Measurements from ENCODE around the gene WWOX. TPM values are rescaled to one million over a fixed set of nuclear protein-coding genes. Genes with fewer than 3 reads are reported as not detected.

The WWOX gene
- total RNA-seq, 4 donors from 2014 or later: 135 to 209 (median 159) TPM

- H3K27ac ChIP-seq: peak overlapping the region; percentile 85 to 93 (median 86)
- peak in 5 of 6 experiments; percentile 37 to 84 (median 46) for TF ChIP-seq CTCF (IDR thresholded peaks at IDR 0.05)
- no peak for TF ChIP-seq POLR2A (IDR thresholded peaks at IDR 0.05)
- H3K4me3 ChIP-seq (replicated peaks in 1 of 3): no peak overlapping the region
- WGBS, 2 donors: 4 to 13% methylated on average over 4 of the region's 4 CpGs
- H3K9me3 ChIP-seq: no peaks in the 10 kb centered on the region
- H3K4me1 ChIP-seq: peaks cover 23 to 29% of the 10 kb centered on the region in 2 donors
- H3K36me3 ChIP-seq: peaks cover 6 to 8% of the 10 kb centered on the region in 2 donors
- no peaks in the 10 kb centered on the region for H3K27me3 ChIP-seq
- intact Hi-C loops (cut with DNase I): loop anchor here (10.0 kb wide), 1 partner anchor 112 kb away; no protein-coding TSS in a partner anchor
- peak; percentile 59 to 68 for DNase-seq
Observed at GRCh38 chr16:78122774-78123315, 23.4 kb downstream of the WWOX start.

- no peaks in the 10 kb centered on the region for H3K36me3 ChIP-seq
- no peak overlapping the region for H3K4me3 ChIP-seq (replicated peaks in 1 of 3)
- peaks cover 28 to 41% of the 10 kb centered on the region in 2 donors for H3K4me1 ChIP-seq
- DNase-seq: no peak
- 95 to 96% methylated on average over 15 of the region's 15 CpGs for WGBS, 2 donors
- H3K9me3 ChIP-seq: no peaks in the 10 kb centered on the region
- TF ChIP-seq POLR2A (IDR thresholded peaks at IDR 0.05) (no peak), CTCF (IDR thresholded peaks at IDR 0.05) (no peak)
- no peaks in the 10 kb centered on the region for H3K27me3 ChIP-seq
- H3K27ac ChIP-seq: peak overlapping the region in 2 of 3 donors; percentile 3 to 74
- intact Hi-C loops (cut with DNase I): loop anchor here (10.0 kb wide), 1 partner anchor 110 kb away; no protein-coding TSS in a partner anchor
Observed at GRCh38 chr16:78125112-78125844, 25.8 kb downstream of the WWOX start.

GRCh38 chr16:78126662-78127061 is 27.2 kb downstream of the WWOX start:
- Histone ChIP-seq H3K27me3 (no peaks in the 10 kb centered on the region), H3K27ac (peak overlapping the region; percentile 0 to 74 (median 51)), H3K9me3 (no peaks in the 10 kb centered on the region), H3K36me3 (no peaks in the 10 kb centered on the region), H3K4me3 (replicated peaks in 1 of 3) (no peak overlapping the region), H3K4me1 (peaks cover 28 to 41% of the 10 kb centered on the region in 2 donors)
- 88 to 95% methylated on average over 3 of the region's 3 CpGs for WGBS, 2 donors
- intact Hi-C loops (cut with DNase I): loop anchor here (10.0 kb wide), 1 partner anchor 108 kb away; no protein-coding TSS in a partner anchor
- no peak for DNase-seq
- TF ChIP-seq POLR2A (IDR thresholded peaks at IDR 0.05) (no peak), CTCF (IDR thresholded peaks at IDR 0.05) (no peak)

GRCh38 chr16:78127130-78127529 is 27.7 kb downstream of the WWOX start:
- no peak for DNase-seq
- no peaks in the 10 kb centered on the region for H3K27me3 ChIP-seq
- TF ChIP-seq CTCF (IDR thresholded peaks at IDR 0.05) (no peak), POLR2A (IDR thresholded peaks at IDR 0.05) (no peak)
- H3K4me3 ChIP-seq (replicated peaks in 1 of 3): no peak overlapping the region
- intact Hi-C loops (cut with DNase I): loop anchor here (10.0 kb wide), 1 partner anchor 108 kb away; no protein-coding TSS in a partner anchor
- peaks cover 27 to 41% of the 10 kb centered on the region in 2 donors for H3K4me1 ChIP-seq
- WGBS, 2 donors: 42 to 57% methylated on average over 5 of the region's 5 CpGs
- H3K9me3 ChIP-seq: no peaks in the 10 kb centered on the region
- peak overlapping the region; percentile 0 to 74 (median 51) for H3K27ac ChIP-seq
- no peaks in the 10 kb centered on the region for H3K36me3 ChIP-seq

GRCh38 chr16:78128913-78129312 is 29.5 kb downstream of the WWOX start:
- no peak for DNase-seq

More at GRCh38 chr16:78128913-78129312, 29.5 kb downstream of the WWOX start:
- Histone ChIP-seq H3K4me1 (peaks cover 20 to 32% of the 10 kb centered on the region in 2 donors), H3K9me3 (no peaks in the 10 kb centered on the region), H3K36me3 (no peaks in the 10 kb centered on the region), H3K27me3 (no peaks in the 10 kb centered on the region), H3K27ac (peak overlapping the region in 1 of 3 donors; percentile 6), H3K4me3 (replicated peaks in 1 of 3) (no peak overlapping the region)
- TF ChIP-seq POLR2A (IDR thresholded peaks at IDR 0.05) (no peak), CTCF (IDR thresholded peaks at IDR 0.05) (no peak)
- 82 to 86% methylated on average over 9 of the region's 9 CpGs for WGBS, 2 donors
- intact Hi-C loops (cut with DNase I): loop anchor here (10.0 kb wide), 1 partner anchor 106 kb away; no protein-coding TSS in a partner anchor

Data from thyroid gland (tissue), 4 donors.